ENCODE data around the gene DNAJC27.

DNAJC27 gene

DNA sequence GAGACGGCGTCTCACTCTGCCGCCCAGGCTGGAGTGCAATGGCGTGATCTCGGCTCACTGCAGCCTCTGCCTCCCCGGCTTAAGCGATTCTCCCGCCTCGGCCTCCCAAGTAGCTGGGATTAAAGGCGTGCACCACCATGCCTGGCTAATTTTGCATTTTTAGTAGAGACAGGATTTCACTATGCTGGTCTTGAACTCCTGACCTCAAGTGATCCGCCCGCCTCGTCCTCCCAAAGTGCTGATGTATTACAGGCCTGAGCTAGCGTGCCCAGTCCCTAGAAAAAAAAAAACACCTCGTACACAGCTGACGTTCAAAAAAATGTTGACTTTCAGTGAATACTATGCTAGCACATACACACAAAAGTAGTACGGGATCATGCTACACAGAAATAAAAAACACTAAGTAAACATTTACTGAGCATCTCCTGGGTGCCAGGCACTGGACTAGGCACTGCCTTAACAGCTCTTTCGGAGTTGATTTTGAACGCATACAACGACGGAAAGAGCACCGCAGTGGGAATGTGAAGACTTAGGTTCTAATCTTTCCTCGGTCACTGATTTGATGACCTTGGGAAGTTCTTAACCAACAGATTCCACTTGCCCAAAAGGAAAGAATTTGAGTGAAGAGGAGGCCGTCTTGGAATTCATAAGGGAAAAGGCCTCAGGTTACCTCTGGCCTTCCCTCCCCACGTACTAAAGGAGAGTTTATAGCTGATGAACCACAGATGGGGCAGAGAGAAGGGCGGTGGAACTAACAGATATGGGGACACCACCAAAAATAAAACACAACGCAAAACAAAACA lies 1.1 kb downstream of the DNAJC27 start:
- no peak for DNase-seq (ENCODE audit: low read depth in 2 of 2)

DNA sequence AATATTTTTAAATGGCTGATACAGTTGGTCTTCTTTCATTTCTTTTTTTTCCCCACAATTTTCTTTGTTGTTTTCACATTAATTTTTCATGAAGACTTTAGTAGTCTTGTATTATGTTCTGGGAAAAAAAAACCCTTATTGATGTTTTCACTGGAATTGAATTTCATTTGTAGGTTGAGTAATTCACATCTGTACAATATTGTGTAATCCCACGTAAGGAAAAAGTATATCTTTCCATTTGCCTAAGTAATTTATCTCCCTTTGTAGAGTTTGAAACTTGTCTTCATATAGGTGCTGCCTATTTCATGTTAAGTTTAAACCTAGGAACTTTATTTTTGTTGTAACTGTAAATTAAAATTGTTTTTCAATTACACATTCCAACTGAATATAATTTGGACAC lies 2.0 kb downstream of the DNAJC27 start:
- no peak for DNase-seq (ENCODE audit: low read depth in 2 of 2)

DNA sequence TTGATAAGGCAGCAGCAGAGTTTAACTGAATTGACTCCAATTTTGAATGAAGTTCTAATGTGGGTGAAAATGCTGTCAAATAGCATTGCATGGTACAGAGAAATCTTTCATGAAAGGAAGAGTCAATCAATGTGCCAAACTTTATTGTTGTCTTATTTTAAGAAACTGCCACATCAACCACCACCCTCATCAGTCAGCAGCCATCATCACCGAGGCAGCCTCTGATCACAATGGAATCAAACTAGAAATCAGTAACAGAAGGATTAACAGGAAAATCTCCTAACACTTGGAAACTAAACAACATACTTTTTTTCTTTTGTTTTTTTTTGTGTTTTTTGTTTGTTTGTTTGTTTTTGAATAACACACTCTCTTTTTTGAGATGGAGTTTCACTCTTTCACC lies 9.9 kb downstream of the DNAJC27 start:
- DNase-seq (ENCODE audit: low read depth in 2 of 2): no peak

DNA sequence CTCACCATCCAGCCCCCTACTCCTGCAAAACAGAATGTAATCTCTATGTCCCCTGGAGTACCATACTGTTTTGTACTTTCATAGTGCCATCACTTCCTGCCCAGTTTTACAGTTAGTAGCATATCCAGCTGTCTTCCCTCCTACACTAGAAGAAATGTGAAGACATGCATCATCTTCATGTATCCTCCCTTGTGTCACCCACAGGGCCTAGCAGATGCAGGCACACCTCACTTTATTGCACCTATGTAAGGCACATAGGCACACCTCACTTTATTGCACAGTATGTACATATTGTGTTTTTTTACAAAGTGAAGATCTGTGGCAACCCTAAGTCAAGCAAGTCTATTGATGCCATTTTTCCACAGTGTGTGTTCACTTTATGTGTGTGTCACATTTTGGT lies 12.0 kb downstream of the DNAJC27 start:
- DNase-seq (ENCODE audit: low read depth in 2 of 2): no peak

DNA sequence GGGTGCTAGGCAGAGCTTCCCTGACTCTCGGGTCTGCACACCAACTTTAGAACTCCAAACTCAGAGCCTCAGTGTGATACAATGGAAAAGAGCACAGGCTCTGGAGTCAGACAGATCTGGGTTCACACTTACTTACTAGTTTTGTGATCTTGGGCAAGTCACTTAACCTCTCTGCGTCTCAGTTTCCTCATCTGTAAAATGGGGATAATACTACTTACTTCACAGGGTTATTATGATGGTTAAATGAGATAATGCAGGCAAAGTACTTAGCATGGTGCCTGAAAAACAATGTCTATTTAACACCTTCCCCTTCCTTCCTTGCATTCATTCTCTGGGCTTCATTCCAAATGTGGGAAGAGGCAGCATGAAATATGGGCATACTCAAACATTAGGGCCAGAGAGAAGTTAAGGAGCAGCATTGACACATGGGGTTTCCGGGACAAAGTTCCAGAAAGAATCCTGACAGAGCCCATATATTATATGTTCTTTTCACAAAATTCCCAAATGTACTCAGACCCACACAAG lies 13.3 kb downstream of the DNAJC27 start:
- no peak for DNase-seq (ENCODE audit: low read depth in 2 of 2)

DNA sequence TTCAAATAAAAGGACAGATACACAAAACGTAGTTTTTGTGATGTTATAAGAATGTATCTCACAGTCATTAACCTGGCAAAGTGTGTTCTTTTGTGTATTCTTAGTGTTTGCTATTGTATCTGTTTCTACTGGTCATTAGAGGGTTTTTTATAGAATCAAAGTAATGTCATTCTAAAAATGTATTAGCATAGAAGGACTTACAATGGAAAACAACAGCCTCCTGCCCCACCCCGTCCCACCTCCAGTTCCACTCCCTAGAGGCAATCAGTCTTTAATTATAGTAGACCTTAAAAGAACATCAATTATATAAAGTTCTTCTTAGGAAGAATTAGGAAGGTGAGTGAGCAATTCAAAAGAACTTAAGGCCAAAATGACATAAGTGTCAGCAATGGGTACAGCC lies 13.8 kb downstream of the DNAJC27 start:
- DNase-seq (ENCODE audit: low read depth in 2 of 2): no peak

DNA sequence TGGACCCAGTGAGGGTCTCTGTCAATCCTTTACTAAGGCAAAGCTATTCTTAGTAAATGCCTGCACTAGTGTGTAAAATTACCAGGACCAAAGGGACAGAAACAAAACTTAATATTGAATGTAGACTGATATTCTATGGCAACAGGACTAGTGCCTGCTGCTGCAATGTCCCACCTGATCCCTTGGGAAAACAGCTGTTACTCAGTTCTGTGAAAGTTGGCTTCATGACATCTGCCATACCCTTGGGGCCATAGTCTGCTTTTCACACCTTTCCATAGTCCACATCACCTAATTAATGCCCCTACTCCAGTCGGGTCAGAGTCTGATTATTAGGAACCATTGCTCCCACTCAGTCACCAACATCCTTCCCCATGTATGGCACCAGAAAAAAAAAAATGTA lies 14.5 kb downstream of the DNAJC27 start:
- no peak for DNase-seq (ENCODE audit: low read depth in 2 of 2)

DNA sequence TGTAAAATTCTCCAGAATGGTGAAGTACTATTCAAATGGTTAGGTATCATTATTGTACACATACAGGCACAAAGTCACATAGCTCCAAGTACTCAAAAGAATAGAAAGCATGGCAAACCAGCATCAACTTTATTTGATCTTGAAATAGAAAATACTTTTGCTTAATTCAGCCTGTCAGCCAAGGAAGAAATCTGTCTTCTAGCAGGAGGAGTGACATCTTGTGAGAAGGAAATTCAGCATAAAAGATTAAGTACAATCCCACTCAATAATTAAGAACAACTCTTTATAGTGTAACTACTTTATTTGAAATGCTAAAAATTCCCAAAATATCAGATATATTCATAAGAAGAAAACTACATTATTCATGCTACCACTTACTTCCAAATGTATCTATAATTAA lies 15.8 kb downstream of the DNAJC27 start:
- no peak for DNase-seq (ENCODE audit: low read depth in 2 of 2)

DNA sequence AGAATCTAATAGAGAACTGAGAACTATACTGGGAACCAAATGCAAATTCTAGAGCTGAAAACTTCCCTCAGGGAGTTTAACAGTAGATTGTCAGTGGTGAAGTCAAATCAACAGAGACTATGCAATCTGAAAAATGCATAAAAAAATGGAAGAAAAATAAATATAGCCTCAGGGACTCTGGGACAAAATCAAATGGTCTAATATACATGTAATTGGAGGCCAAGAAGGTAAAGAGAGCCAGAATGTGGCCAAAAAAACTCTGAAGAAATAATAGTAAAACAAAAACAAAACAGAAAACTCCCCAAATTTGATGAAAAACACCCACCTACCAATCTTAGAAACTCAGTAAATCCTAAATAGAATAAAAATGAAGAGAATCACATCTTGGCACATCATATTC lies 16.5 kb downstream of the DNAJC27 start:
- no peak for DNase-seq (ENCODE audit: low read depth in 2 of 2)

DNA sequence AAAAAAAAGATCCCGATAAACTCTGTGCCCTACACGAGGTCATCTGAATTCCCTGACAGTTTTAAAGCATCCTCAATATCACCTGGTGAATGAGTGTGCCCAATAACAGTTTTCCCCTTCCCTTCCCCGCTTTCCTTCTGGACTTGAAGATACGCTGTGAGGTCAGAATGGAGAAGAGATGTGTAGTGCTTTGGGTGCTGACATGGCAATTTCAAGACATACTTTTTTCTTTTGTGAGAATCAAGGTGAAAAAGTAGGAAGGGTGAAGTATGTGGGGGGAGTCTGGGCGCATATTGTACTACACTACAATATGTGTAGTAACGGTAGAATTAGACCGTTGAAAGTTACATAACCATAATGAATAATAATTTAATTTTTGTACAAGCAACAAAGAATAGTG lies 21.7 kb downstream of the DNAJC27 start:
- no peak for DNase-seq (ENCODE audit: low read depth in 2 of 2)

DNA sequence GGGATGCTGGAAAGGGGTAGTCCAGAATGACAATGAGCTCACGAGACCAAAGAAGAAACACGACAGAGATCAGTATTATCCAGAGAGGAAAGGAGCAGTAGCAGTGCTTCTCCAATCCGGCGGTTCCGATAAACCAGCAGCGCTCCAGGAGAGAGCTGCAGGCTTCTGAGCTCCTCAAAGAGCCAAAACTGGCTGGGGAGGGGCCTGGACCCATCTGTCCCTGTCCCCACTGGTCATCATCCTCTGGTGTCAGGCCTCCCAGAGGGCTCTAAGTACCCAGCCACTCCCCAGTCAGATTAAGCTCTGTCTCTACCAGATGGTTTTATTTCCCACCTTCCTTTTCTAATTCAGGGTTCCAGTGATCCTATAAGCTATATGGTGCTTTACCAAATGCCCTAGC lies 23.2 kb downstream of the DNAJC27 start:
- DNase-seq (ENCODE audit: low read depth in 2 of 2): no peak

DNA sequence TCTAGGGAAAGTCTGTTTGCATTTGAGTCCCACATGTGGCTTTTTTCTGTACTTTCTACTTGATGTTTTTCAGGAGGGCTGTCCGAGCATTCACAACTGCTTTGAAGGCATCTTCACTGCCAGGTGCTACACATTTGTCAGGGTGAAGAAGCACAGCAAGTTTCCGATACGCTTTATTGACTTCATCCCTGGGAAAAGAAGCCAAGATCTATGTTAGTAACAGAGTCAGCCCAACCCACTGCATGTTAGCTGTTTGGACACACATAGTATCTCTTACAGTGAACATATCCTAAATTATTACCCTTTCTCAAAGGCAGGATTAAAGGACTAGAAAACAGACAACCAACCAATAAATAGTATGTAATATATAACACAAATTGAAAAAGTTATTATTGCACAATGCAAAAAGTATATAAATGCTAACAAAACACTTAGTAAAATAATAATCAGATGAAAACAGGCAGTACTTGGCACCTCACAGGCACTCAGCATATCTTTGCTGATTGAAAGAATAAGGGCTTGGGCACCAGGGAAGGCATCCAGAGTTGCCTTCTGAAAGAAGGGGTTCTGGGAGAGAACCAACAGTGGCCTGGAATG lies 24.1 kb downstream of the DNAJC27 start:
- no peak for DNase-seq (ENCODE audit: low read depth in 2 of 2)

DNA sequence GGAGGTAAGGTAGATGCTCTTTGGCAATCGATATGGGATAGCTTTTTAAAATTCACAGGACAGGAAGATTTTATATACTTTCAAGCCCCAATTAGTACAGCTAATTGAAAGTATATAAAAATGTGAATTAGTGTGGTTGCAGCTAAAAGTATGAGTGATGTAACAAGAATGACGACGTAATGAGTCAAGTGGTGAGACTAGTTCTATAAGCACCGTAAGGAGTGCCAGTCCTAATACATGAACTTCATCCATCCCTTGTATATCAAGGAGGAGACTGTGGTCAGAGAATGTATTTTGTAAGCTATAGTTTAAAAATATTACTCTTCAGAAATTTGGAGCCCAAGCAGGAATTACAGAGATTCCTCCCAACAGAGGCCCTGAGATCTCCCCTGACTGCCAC lies 25.8 kb downstream of the DNAJC27 start:
- DNase-seq (ENCODE audit: low read depth in 2 of 2): no peak

DNA sequence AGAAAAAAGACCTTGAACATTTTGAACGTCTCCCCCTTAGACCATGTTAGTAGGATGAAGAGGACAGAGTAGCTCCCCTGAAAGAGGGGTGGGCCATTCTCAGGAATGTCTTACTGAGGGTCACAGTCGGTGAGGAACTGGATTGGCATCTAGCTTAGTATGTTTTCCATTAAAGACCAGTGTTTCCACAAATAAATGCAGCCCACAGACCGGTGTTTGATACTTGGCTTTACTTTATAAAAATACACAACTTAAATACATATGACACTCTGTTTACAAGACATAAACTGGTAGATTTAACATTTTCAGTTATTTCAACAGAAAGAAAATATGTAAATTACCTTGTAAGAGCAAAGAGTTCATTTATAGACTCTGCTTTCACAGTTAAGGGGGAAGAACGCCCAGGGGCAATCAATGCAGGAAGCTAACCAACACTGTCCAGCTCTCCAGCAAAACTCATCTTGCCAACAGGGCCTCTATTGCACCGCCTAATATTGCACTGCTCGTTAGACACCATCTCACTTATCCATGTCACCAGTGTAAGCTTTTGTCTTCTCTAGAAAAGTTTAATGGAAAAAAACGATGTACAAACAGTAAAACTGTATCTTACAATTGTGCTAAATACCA lies 28.2 kb downstream of the DNAJC27 start:
- DNase-seq (ENCODE audit: low read depth in 2 of 2): no peak

DNA sequence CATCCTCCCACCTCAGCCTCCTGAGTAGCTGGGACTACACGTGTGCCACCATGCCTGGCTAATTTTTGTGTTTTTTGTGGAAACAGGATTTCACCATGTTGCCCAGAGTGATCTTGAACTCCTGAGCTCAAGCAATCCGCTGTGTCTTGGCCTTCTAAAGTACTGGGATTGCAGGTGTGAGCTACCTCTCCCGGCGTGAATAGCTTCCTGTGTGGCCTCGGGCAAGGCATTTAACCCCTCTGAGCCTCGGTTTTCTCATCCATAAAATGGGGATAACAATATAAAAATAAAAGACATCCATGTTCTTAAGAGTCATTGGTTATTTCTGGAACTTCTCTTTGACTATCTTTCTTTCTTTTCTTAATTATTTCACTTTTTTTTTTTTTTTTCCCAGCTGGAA lies 32.4 kb downstream of the DNAJC27 start:
- DNase-seq (ENCODE audit: low read depth in 2 of 2): no peak

DNA sequence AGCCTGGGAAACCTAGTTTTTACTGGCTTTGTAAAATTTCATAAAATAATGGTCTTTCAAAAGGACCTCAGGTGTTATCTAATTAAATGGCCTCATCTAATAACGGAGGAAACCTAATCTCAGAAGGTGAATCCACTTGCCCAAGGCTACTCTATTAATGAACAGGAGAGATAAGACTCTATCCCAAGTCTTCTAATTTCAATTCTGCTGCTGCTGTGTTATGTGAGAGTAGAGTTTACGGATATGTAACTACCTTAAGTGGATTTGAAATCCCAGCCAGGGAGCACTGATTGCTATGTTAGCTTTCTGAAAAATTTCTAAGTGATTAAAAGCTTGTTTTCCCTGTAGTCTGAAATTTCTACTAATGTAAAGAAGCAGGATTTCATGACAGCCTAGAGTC lies 34.5 kb downstream of the DNAJC27 start:
- no peak for DNase-seq (ENCODE audit: low read depth in 2 of 2)

DNA sequence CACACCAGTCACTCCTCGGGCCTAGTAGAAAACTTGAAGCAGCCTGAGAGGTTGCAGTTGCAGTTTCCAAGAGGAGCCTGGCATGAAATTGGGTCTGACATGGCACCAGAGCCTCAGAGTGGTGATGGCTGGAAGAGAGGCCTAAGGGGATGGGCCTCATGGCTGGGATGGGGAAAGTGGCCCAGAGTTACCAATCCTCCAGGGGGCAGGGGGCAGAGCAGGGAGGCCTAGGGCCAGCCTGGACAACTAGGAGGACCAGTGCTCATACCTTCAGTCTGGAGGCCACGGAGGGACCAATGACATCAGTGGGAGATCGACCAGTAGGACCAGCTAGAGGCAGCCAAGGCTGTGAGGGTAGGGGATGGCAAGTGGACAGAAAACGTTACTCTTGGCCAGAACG lies 36.6 kb downstream of the DNAJC27 start:
- DNase-seq (ENCODE audit: low read depth in 2 of 2): no peak

DNA sequence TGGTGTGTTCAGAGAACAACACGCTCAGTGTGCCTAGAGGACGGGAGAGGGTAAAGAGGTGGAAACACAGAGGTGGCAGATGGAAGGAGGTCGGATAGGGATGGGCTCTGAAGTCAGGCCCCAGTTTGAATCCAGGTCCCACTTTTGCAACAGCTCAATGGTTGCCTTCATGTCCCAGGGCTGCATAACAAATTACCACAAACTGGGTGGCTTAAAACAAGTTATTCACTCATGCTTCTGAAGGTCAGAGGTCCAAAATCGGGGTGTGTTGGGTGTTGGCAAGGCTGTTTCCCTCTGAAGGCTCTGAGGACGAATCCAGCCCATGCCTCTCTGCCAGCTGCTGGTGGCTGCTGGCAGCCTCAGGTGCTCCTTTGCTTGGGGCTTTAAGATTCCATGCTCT lies 39.0 kb downstream of the DNAJC27 start:
- DNase-seq (ENCODE audit: low read depth in 2 of 2): no peak

DNA sequence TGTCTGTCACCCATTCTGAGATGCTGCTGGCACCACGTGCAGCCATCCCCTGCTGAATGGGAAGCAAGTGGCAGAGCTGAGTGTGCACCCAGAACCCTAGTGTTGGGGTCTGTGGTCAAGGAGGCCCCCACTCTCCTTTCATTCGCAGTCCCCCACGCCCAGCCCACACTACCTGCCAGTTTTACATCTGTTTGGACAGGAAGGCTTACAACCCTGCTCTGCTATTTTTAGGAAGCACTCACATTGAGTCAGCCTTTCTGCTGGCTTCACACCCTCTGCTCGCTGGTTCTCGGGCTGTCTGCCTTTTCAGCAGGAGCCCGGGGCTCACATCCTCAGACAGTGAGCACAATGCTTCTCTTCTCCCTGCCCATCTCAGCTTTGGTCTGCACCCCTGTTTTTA lies 41.0 kb downstream of the DNAJC27 start:
- DNase-seq (ENCODE audit: low read depth in 2 of 2): no peak

DNA sequence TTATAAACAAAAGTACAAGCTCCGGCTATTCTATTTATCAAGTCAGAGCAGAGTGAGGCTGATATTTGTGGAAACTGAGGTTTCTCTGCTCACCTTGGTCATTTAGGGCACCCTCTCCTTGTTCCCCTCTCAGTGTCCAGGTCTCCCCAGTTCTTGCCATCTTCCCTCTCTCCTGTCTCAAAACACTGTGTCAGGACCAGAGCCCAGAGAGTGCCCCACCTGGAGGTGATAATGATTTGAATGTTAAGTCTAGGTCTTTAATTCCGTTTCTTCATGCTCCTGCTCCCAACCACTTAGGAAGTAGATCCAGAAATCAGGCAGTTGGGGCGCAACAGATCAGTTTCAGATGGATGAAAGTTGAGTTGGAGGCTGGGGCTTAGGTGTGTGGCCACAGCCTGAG lies 42.5 kb downstream of the DNAJC27 start:
- no peak for DNase-seq (ENCODE audit: low read depth in 2 of 2)

DNA sequence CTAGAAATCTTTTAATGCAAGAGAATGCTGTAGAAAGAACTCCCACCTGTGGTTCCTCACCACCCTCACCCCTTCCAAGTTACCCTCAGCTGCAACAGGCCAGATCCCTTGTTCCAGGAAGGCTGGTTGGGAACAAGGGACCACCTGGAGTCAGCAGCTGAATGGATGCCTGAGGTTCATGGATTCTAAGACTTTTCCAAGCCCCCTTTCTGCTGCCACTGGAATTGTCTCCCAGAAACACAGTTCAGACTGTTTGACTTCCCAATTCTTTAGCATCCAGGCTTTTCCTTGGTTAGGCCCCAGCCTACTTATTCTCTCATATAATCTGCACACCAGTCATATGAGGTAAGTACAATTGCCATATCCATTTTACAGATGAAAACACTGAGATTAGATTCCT lies 43.7 kb downstream of the DNAJC27 start:
- DNase-seq (ENCODE audit: low read depth in 2 of 2): no peak

DNA sequence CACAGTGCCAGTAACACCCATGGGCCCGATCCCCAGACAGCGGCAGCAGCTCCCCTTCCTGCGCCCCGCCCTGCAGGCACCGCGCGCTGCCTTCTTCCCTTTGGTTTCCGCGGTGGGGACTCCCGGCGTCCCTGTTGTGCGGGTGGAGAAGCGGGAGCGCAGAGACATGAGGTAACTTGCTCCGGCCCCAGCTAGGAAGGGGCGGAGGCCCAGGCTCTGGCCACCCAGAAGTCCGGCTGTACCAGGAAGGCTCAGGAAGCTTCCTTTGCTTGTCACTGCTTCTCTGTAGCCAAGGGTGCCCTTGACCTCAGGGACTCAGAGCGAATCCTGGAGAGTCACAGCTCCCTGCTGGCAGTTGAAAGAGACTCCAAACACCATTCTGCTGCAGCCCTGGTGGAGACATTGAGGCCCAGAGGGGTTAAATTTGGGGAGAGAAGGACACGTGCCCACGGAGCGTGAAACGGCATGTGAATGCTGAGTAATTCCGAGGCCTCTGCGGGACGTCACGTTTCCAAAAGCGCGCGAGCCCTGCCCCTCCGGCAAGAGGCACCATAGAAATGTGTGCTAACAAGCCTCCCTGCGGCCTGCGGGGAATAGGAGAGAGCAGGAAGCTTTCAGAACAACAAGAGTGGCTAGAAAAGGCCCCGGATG lies 45.0 kb downstream of the DNAJC27 start:
- peak in 1 of 2 experiments; percentile 40 for DNase-seq (ENCODE audit: low read depth in 2 of 2)

DNA sequence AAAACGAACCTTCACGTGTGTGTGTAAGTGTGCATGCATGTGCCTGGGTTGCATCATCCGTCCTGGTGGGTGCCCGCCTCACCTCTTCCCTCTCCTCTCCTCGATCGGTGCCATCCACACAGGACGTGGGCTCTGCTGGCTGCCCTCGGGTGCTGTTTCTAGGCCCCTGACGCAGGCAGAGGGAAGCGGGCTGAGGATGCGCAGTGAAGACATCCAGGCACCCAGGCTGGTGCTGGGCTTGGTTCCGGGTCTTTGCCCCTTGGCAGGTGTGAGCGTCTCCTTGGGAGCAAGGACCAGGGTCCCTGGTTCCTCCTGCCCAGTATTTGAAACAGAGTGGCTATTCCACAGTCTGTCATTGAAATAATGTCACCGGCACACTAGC lies 45.5 kb downstream of the DNAJC27 start:
- no peak for DNase-seq (ENCODE audit: low read depth in 2 of 2)
